ENCODE measurements around the gene CFAP91.

DNA sequence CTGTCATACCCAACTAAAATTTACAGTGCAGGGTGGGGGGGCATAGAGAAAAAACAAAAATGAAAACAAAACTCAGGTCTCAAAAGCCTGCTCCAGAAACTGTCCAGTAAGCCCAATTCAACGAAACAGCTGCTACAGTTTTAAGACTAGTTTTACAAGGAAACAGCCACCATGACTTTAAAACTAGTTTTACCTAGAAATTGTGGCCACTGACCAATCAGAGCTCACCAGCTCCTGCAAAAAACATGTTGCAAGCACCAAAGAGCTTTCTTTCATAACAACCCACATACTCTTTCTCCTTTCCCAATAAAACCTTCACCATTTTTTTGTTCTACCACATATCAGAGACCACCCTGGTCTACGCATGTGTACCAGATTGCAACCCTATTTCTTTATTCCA lies 7.3 kb upstream of the CFAP91 start:
- TF ChIP-seq, protein P1, sequence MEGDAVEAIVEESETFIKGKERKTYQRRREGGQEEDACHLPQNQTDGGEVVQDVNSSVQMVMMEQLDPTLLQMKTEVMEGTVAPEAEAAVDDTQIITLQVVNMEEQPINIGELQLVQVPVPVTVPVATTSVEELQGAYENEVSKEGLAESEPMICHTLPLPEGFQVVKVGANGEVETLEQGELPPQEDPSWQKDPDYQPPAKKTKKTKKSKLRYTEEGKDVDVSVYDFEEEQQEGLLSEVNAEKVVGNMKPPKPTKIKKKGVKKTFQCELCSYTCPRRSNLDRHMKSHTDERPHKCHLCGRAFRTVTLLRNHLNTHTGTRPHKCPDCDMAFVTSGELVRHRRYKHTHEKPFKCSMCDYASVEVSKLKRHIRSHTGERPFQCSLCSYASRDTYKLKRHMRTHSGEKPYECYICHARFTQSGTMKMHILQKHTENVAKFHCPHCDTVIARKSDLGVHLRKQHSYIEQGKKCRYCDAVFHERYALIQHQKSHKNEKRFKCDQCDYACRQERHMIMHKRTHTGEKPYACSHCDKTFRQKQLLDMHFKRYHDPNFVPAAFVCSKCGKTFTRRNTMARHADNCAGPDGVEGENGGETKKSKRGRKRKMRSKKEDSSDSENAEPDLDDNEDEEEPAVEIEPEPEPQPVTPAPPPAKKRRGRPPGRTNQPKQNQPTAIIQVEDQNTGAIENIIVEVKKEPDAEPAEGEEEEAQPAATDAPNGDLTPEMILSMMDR (conservative IDR thresholded peaks at IDR 0.05 in 1 of 2, IDR thresholded peaks at IDR 0.05 in 1 of 2; ENCODE audit: extremely low read depth in 1 of 2, insufficient read depth in 1 of 2, low read depth in 1 of 2, low read length in 2 of 2) = no peak
- no peak for TF ChIP-seq EZH2 (IDR thresholded peaks at IDR 0.05; ENCODE audit: borderline replicate concordance, low read length)
